Hematopoietic multipotent progenitor cell (in vitro differentiated cells): ENCODE results near the gene TMPRSS7. TPM values are rescaled to one million over a fixed set of nuclear protein-coding genes. Genes with fewer than 3 reads are reported as not detected.

Experiments
- DNase-seq, 3 donors: peaks; one replicate each; pipeline ENCODE4 v3.0.0-alpha.2; 2011 to 2015; ENCODE audit warnings: low read depth in 2 of 3, low spot score in 2 of 3
- total RNA-seq: library from RNA; depleted of rRNA; stranded (reverse); fragments of >200 nt; gene quantifications from one replicate; pipeline ENCODE4 v1.2.3, GENCODE V29; 2012

The TMPRSS7 gene
- total RNA-seq, 1 donor: not detected

- no peak for DNase-seq
Measured at GRCh38 chr3:112092496-112093179, 58.1 kb downstream of the TMPRSS7 start.

GRCh38 chr3:112093180-112093522, 58.6 kb downstream of the TMPRSS7 start:
- no peak for DNase-seq

- DNase-seq: no peak
Measured at GRCh38 chr3:112095731-112096130, 61.2 kb downstream of the TMPRSS7 start.

- no peak for DNase-seq
Measured at GRCh38 chr3:112096176-112096575, 61.6 kb downstream of the TMPRSS7 start.

GRCh38 chr3:112097378-112097777, 62.8 kb downstream of the TMPRSS7 start:
- DNase-seq: peak in 2 of 3 donors; percentile 85 to 91

- no peak for DNase-seq
Measured at GRCh38 chr3:112101916-112102315, 67.4 kb downstream of the TMPRSS7 start.

- no peak for DNase-seq
Measured at GRCh38 chr3:112104774-112105173, 70.2 kb downstream of the TMPRSS7 start.

GRCh38 chr3:112109322-112109721, 74.8 kb downstream of the TMPRSS7 start:
- no peak for DNase-seq

- peak; percentile 28 to 85 (median 71) for DNase-seq
Measured at GRCh38 chr3:112111785-112112402, 77.4 kb downstream of the TMPRSS7 start.

- DNase-seq: no peak
Measured at GRCh38 chr3:112114576-112115160, 80.1 kb downstream of the TMPRSS7 start.

GRCh38 chr3:112115161-112115739, 80.7 kb downstream of the TMPRSS7 start:
- DNase-seq: no peak

- DNase-seq: no peak
Measured at GRCh38 chr3:112115806-112116383, 81.4 kb downstream of the TMPRSS7 start.

GRCh38 chr3:112116748-112117186, 82.2 kb downstream of the TMPRSS7 start:
- DNase-seq: no peak

- no peak for DNase-seq
Measured at GRCh38 chr3:112117415-112117814, 82.9 kb downstream of the TMPRSS7 start.

GRCh38 chr3:112117841-112118571, 83.5 kb downstream of the TMPRSS7 start:
- peak in 2 of 3 donors; percentile 56 to 74 for DNase-seq

GRCh38 chr3:112119962-112120836, 85.7 kb downstream of the TMPRSS7 start:
- DNase-seq: peak in 2 of 3 donors; percentile 38 to 65

GRCh38 chr3:112121577-112122547, 87.3 kb downstream of the TMPRSS7 start:
- DNase-seq: no peak

- DNase-seq: no peak
Measured at GRCh38 chr3:112122870-112123269, 88.3 kb downstream of the TMPRSS7 start.
